ENCODE results near the gene FRAT1. TPM values are rescaled to one million over a fixed set of nuclear protein-coding genes. Genes with fewer than 3 reads are reported as not detected.
A peak's percentile ranks its signal among the peaks of the same experiment; 100 is the strongest.

Gene FRAT1
- total RNA-seq, 1 experiment from 2014 or later: 5.3 TPM

DNA sequence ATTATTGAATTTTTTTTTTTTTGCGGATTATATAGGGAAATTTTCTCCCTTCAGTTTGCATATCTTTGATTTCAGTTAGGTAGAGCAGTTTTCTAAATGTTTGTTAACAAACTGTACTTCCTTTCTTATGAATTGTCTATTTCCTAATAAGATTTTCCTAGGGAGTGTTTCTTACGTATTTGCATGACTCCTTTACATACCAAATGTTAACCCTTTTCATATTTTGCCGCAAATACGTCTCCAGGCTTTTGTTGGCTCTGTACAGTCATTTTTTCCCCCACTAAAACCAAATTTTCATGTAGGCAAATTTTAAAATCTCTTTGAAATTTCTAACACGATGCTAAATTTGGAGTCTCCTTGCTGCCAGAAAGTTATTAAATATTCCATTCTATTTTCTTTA, 17.4 kb downstream of the FRAT1 start:
- in situ Hi-C loops (cut with HindIII; ENCODE audit: low pct_unique_long_range_greater_than_20kb, low sequenced_read_pairs) (no loop called here), intact Hi-C loops (cut with micrococcal nuclease; ENCODE audit: unreplicated experiment) (no loop called here)
- Histone ChIP-seq H3K4me3 (ENCODE audit: low read depth in 2 of 2, low read length in 2 of 2) (no peak overlapping the region), H3K27me3 (ENCODE audit: control insufficient read depth, insufficient read depth, low read length) (no peaks in the 10 kb centered on the region), H3K4me1 (ENCODE audit: control insufficient read depth, insufficient read depth, low read length) (peaks cover 30% of the 10 kb centered on the region), H3K36me3 (ENCODE audit: control insufficient read depth, insufficient read depth, low read length) (no peaks in the 10 kb centered on the region), H3K27ac (ENCODE audit: low read length) (peak overlapping the region; percentile 63), H3K9me3 (ENCODE audit: control insufficient read depth, insufficient read depth, low read depth, low read length) (no peaks in the 10 kb centered on the region)
- ChIA-PET POLR2A (no interaction called here), CTCF (no interaction called here)
- ATAC-seq: no peak
- TSS peak; percentile 78 for BruUV-seq (replicated peaks)
- no peak for DNase-seq (ENCODE audit: low read depth, low spot score)
- no peak for TF ChIP-seq TCF7L2 (IDR thresholded peaks at IDR 0.05; ENCODE audit: low read depth, low read length)
- TF ChIP-seq, protein P1, sequence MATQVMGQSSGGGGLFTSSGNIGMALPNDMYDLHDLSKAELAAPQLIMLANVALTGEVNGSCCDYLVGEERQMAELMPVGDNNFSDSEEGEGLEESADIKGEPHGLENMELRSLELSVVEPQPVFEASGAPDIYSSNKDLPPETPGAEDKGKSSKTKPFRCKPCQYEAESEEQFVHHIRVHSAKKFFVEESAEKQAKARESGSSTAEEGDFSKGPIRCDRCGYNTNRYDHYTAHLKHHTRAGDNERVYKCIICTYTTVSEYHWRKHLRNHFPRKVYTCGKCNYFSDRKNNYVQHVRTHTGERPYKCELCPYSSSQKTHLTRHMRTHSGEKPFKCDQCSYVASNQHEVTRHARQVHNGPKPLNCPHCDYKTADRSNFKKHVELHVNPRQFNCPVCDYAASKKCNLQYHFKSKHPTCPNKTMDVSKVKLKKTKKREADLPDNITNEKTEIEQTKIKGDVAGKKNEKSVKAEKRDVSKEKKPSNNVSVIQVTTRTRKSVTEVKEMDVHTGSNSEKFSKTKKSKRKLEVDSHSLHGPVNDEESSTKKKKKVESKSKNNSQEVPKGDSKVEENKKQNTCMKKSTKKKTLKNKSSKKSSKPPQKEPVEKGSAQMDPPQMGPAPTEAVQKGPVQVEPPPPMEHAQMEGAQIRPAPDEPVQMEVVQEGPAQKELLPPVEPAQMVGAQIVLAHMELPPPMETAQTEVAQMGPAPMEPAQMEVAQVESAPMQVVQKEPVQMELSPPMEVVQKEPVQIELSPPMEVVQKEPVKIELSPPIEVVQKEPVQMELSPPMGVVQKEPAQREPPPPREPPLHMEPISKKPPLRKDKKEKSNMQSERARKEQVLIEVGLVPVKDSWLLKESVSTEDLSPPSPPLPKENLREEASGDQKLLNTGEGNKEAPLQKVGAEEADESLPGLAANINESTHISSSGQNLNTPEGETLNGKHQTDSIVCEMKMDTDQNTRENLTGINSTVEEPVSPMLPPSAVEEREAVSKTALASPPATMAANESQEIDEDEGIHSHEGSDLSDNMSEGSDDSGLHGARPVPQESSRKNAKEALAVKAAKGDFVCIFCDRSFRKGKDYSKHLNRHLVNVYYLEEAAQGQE (IDR thresholded peaks at IDR 0.05; ENCODE audit: insufficient read depth in 1 of 2, low read depth in 2 of 2, low read length in 1 of 2): no peak
- no peak for TF ChIP-seq POLR2AphosphoS5 (IDR thresholded peaks at IDR 0.05; ENCODE audit: low read depth, low read length)
- TF ChIP-seq SIN3A (IDR thresholded peaks at IDR 0.05; ENCODE audit: borderline replicate concordance, insufficient read depth, low read depth, low read length): no peak
- TF ChIP-seq, protein P2, sequence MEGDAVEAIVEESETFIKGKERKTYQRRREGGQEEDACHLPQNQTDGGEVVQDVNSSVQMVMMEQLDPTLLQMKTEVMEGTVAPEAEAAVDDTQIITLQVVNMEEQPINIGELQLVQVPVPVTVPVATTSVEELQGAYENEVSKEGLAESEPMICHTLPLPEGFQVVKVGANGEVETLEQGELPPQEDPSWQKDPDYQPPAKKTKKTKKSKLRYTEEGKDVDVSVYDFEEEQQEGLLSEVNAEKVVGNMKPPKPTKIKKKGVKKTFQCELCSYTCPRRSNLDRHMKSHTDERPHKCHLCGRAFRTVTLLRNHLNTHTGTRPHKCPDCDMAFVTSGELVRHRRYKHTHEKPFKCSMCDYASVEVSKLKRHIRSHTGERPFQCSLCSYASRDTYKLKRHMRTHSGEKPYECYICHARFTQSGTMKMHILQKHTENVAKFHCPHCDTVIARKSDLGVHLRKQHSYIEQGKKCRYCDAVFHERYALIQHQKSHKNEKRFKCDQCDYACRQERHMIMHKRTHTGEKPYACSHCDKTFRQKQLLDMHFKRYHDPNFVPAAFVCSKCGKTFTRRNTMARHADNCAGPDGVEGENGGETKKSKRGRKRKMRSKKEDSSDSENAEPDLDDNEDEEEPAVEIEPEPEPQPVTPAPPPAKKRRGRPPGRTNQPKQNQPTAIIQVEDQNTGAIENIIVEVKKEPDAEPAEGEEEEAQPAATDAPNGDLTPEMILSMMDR (IDR thresholded peaks at IDR 0.05): no peak

DNA sequence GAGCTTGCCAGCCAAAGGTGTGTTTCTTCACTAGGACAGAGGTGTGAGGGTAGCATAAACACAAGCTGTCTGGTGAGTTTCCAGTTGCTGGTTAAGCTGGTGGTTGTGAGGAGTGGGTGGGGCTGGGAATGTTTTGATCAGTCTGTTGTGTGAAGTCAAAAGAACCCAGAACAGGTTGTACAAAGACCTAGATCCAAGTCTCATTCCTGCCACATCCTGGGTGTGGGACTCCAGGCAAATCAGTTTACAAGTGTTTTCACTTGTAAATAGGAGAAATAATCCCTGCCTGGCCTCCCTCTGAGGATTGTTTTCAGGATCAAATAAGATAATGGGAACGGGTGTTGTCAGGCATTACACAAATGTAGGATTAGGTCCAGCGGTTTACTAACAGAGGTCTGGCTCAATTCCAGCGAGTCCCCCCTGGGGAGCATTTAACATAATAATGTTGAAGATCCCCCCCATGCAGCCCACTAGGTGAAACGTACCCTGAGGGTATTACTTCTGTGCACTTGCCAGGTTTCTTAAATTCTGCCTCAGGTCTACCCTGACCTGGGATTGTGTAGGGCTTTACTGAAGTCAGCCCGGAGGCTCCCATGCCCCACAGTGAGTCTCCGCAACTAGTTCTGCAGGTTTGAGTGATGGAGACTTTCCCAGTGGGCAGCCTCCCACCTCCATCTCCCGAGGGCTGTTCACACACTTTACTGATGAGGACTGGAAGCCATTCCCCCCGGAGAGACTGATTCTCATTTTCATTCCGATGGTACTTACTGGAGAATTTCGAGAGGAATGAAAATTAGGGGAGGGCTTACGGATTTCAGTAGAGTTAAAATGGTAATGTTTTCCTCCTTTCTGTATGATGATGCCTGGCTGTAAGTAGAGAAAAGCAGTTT, 18.1 kb downstream of the FRAT1 start:
- BruUV-seq (replicated peaks): no TSS peak
- peak overlapping the region; percentile 63 for H3K27ac ChIP-seq (ENCODE audit: low read length)

More for the DNA sequence above, 18.1 kb downstream of the FRAT1 start:
- ChIA-PET POLR2A (no interaction called here), CTCF (no interaction called here)
- Histone ChIP-seq H3K4me3 (ENCODE audit: low read depth in 2 of 2, low read length in 2 of 2) (no peak overlapping the region), H3K36me3 (ENCODE audit: control insufficient read depth, insufficient read depth, low read length) (no peaks in the 10 kb centered on the region), H3K4me1 (ENCODE audit: control insufficient read depth, insufficient read depth, low read length) (peaks cover 23% of the 10 kb centered on the region), H3K27me3 (ENCODE audit: control insufficient read depth, insufficient read depth, low read length) (no peaks in the 10 kb centered on the region), H3K9me3 (ENCODE audit: control insufficient read depth, insufficient read depth, low read depth, low read length) (no peaks in the 10 kb centered on the region)
- DNase-seq (ENCODE audit: low read depth, low spot score): no peak
- ATAC-seq: no peak
- intact Hi-C loops (cut with micrococcal nuclease; ENCODE audit: unreplicated experiment) (no loop called here), in situ Hi-C loops (cut with HindIII; ENCODE audit: low pct_unique_long_range_greater_than_20kb, low sequenced_read_pairs) (no loop called here)
- no peak for TF ChIP-seq SIN3A (IDR thresholded peaks at IDR 0.05; ENCODE audit: borderline replicate concordance, insufficient read depth, low read depth, low read length)
- TF ChIP-seq POLR2AphosphoS5 (IDR thresholded peaks at IDR 0.05; ENCODE audit: low read depth, low read length): no peak
- TF ChIP-seq, protein P2 (IDR thresholded peaks at IDR 0.05): no peak
- TF ChIP-seq, protein P1 (IDR thresholded peaks at IDR 0.05; ENCODE audit: insufficient read depth in 1 of 2, low read depth in 2 of 2, low read length in 1 of 2): no peak
- peak; percentile 45; the same call in 1 of the 2 replicates for TF ChIP-seq TCF7L2 (IDR thresholded peaks at IDR 0.05; ENCODE audit: low read depth, low read length)

Data from Panc1 (cell line).